Sigmoid colon (tissue), 7 donors: ENCODE results near the gene TBCD. TPM values are rescaled to one million over a fixed set of nuclear protein-coding genes. Genes with fewer than 3 reads are reported as not detected.

ENCODE experiments used
- DNase-seq: peaks from one replicate; pipeline ENCODE4 v3.0.0-alpha.2; 2019
- H3K27ac ChIP-seq, 4 donors: fragments of 200-600 bp; sonication (generic); one replicate each; pipeline ENCODE4 v1.5.1; 2016 to 2019; ENCODE audit warnings: mild to moderate bottlenecking in 1 of 4
- H3K27me3 ChIP-seq, 3 donors: fragments of 200-600 bp; sonication (generic); one replicate each; pipeline ENCODE4 v1.5.1; 2019; ENCODE audit warnings: mild to moderate bottlenecking in 1 of 3
- H3K36me3 ChIP-seq, 4 donors: fragments of 200-600 bp; sonication (generic); one replicate each; pipeline ENCODE4 v1.5.1; 2016 to 2019
- H3K4me1 ChIP-seq, 4 donors: fragments of 200-600 bp; sonication (generic); one replicate each; pipeline ENCODE4 v1.5.1; 2017 to 2019
- H3K4me3 ChIP-seq, 4 donors: fragments of 200-600 bp; sonication (generic); one replicate each; pipeline ENCODE4 v1.5.1; 2017 to 2019; ENCODE audit warnings: mild to moderate bottlenecking in 2 of 4, moderate library complexity in 1 of 4
- H3K9me3 ChIP-seq, 4 donors: fragments of 200-600 bp in 3 of 4; sonication (generic) in 3 of 4; one replicate each; pipeline versions ENCODE4 v1.5.1 to v1.6.1; 2013 to 2019
- CTCF ChIP-seq, 4 experiments: fragments of 450-650 bp in 3 of 4; fragments of 200-600 bp in 1 of 4; IDR thresholded peaks; one replicate each; pipeline ENCODE4 v1.5.1; 2016 to 2019; ENCODE audit warnings: antibody characterized with exemption in 4 of 4, mild to moderate bottlenecking in 3 of 4, moderate library complexity in 2 of 4
- EP300 ChIP-seq, 4 donors: sonication (generic); formaldehyde crosslinking; IDR thresholded peaks; one replicate each; pipeline ENCODE4 v1.6.1; 2017; ENCODE audit warnings: antibody characterized with exemption in 4 of 4
- POLR2A ChIP-seq, 2 donors: fragments of 450-650 bp; IDR thresholded peaks; one replicate each; pipeline ENCODE4 v1.6.1; 2016; ENCODE audit warnings: antibody characterized with exemption in 2 of 2, mild to moderate bottlenecking in 2 of 2, moderate library complexity in 2 of 2
- POLR2AphosphoS5 ChIP-seq, 4 donors: sonication (generic); formaldehyde crosslinking; IDR thresholded peaks; one replicate each; pipeline ENCODE4 v1.6.1; 2017; ENCODE audit warnings: antibody characterized with exemption in 4 of 4
- WGBS, 2 donors: extraction: QIAGEN DNeasy Blood & Tissue Kit; methylation state at CpG; one replicate each; pipeline ENCODE4 v1.1.7; 2013; 5-methylcytosine and 5-hydroxymethylcytosine counted together
- intact Hi-C: fragments of 100-400 bp; cut with DNase I; formaldehyde crosslinking; loops from one replicate; pipeline ENCODE4 v1.15.1; 2023
- polyA plus RNA-seq, 3 donors: library from polyadenylated mRNA; stranded (reverse); fragments of 200-250 nt; gene quantifications; one replicate each; pipeline ENCODE4 v1.2.3, GENCODE V29; 2013
- total RNA-seq, 4 donors: library from RNA; depleted of rRNA; stranded (reverse); fragments of >200 nt; gene quantifications; one replicate each; pipeline ENCODE4 v1.1.0, GENCODE V29; 2016
- donor health status: healthy with polysubstance abuse.
- donor health status: Bipolar disorder and iron deficiency.
- donor health status: healthy.

The TBCD gene
- total and polyA plus RNA-seq, 7 donors: 11.1 to 77.4 (median 34.2) TPM

- Histone ChIP-seq H3K36me3 (no peaks in the 10 kb centered on the region), H3K27ac (peak overlapping the region in 3 of 4 donors; percentile 23 to 32 (median 32)), H3K9me3 (no peaks in the 10 kb centered on the region), H3K4me3 (peak overlapping the region in 1 of 4 donors; percentile 22), H3K4me1 (no peaks in the 10 kb centered on the region), H3K27me3 (no peaks in the 10 kb centered on the region)
- TF ChIP-seq POLR2AphosphoS5 (IDR thresholded peaks at IDR 0.05) (no peak), CTCF (IDR thresholded peaks at IDR 0.05) (no peak)
- intact Hi-C loops: no loop called here
- 84 to 88% methylated on average over 11 of the region's 11 CpGs for WGBS, 2 donors
- no peak for DNase-seq
Observed at GRCh38 chr17:82844796-82845162, 92.9 kb downstream of the TBCD start.

- intact Hi-C loops: no loop called here
- DNase-seq: peak; percentile 70
- peak overlapping the region; percentile 13 to 32 (median 28) for H3K27ac ChIP-seq
Observed at GRCh38 chr17:82845163-82845807, 93.4 kb downstream of the TBCD start.

GRCh38 chr17:82846061-82846691 is 94.3 kb downstream of the TBCD start:
- peak overlapping the region in 3 of 4 donors; percentile 14 to 32 (median 17) for H3K27ac ChIP-seq
- H3K27me3 ChIP-seq: no peaks in the 10 kb centered on the region
- WGBS, 2 donors: 84 to 87% methylated on average over 25 of the region's 25 CpGs
- intact Hi-C loops: no loop called here
- H3K9me3 ChIP-seq: no peaks in the 10 kb centered on the region
- DNase-seq: peak; percentile 55
- TF ChIP-seq CTCF (IDR thresholded peaks at IDR 0.05) (no peak), POLR2AphosphoS5 (IDR thresholded peaks at IDR 0.05) (no peak), EP300 (IDR thresholded peaks at IDR 0.05) (no peak), POLR2A (IDR thresholded peaks at IDR 0.05) (no peak)
- no peaks in the 10 kb centered on the region for H3K4me1 ChIP-seq
- H3K36me3 ChIP-seq: no peaks in the 10 kb centered on the region
- peak overlapping the region in 2 of 4 donors; percentile 13 to 22 for H3K4me3 ChIP-seq

More at GRCh38 chr17:82845163-82845807, 93.4 kb downstream of the TBCD start:
- Histone ChIP-seq H3K27me3 (no peaks in the 10 kb centered on the region), H3K4me1 (no peaks in the 10 kb centered on the region), H3K9me3 (no peaks in the 10 kb centered on the region), H3K36me3 (no peaks in the 10 kb centered on the region), H3K4me3 (peak overlapping the region in 2 of 4 donors; percentile 13 to 22)
- 80 to 86% methylated on average over 24 of the region's 24 CpGs for WGBS, 2 donors
- TF ChIP-seq POLR2AphosphoS5 (IDR thresholded peaks at IDR 0.05) (no peak), POLR2A (IDR thresholded peaks at IDR 0.05) (no peak), CTCF (IDR thresholded peaks at IDR 0.05) (no peak), EP300 (IDR thresholded peaks at IDR 0.05) (no peak)

- no peaks in the 10 kb centered on the region for H3K36me3 ChIP-seq
- DNase-seq: peak; percentile 84
- WGBS, 2 donors: 19 to 66% methylated on average over 23 of the region's 23 CpGs
- H3K9me3 ChIP-seq: no peaks in the 10 kb centered on the region
- H3K4me1 ChIP-seq: no peaks in the 10 kb centered on the region
- H3K27me3 ChIP-seq: no peaks in the 10 kb centered on the region
- peak overlapping the region; percentile 10 to 31 (median 30) for H3K4me3 ChIP-seq
- peak overlapping the region; percentile 46 to 74 (median 64) for H3K27ac ChIP-seq
- TF ChIP-seq POLR2AphosphoS5 (IDR thresholded peaks at IDR 0.05) (peak in 1 of 4 donors; percentile 27), CTCF (IDR thresholded peaks at IDR 0.05) (no peak)
- intact Hi-C loops: no loop called here
Observed at GRCh38 chr17:82848022-82848592, 96.2 kb downstream of the TBCD start.
